Osteocyte (in vitro differentiated cells): Measurements from ENCODE around the gene NT5C2. TPM values are rescaled to one million over a fixed set of nuclear protein-coding genes. Genes with fewer than 3 reads are reported as not detected.

Experiments
- DNase-seq: peaks from one replicate; pipeline ENCODE4 v3.0.0; 2021; ENCODE audit warnings: mixed read lengths; ENCODE audit not compliant: unreplicated experiment; ENCODE audit errors: extremely low spot score
- H3K27ac Mint-ChIP-seq: one replicate; pipeline ENCODE4 v1.8.0; 2021; ENCODE audit warnings: mild to moderate bottlenecking, mixed read lengths; ENCODE audit not compliant: unreplicated experiment
- H3K27me3 Mint-ChIP-seq: one replicate; pipeline ENCODE4 v1.8.0; 2021; ENCODE audit warnings: mixed read lengths; ENCODE audit not compliant: unreplicated experiment
- H3K36me3 Mint-ChIP-seq: one replicate; pipeline ENCODE4 v1.8.0; 2021; ENCODE audit warnings: mixed read lengths; ENCODE audit not compliant: unreplicated experiment
- H3K4me1 Mint-ChIP-seq: one replicate; pipeline ENCODE4 v1.8.0; 2021; ENCODE audit warnings: mixed read lengths; ENCODE audit not compliant: unreplicated experiment
- H3K4me3 Mint-ChIP-seq: one replicate; pipeline ENCODE4 v1.8.0; 2021; ENCODE audit warnings: mild to moderate bottlenecking, moderate library complexity, mixed read lengths; ENCODE audit not compliant: unreplicated experiment
- H3K9me3 Mint-ChIP-seq: one replicate; pipeline ENCODE4 v1.8.0; 2021; ENCODE audit warnings: mixed read lengths; ENCODE audit not compliant: unreplicated experiment
- total RNA-seq: library from RNA; stranded (reverse); gene quantifications from 2 replicates; pipeline ENCODE4 v1.2.1, GENCODE V29; 2021
- TF ChIP-seq, protein P1 (sequence below): fragments of 200-600 bp; sonication (generic); IDR thresholded peaks from 2 replicates; pipeline ENCODE4 v1.5.0; 2021; ENCODE audit warnings: antibody characterized with exemption, mild to moderate bottlenecking, moderate library complexity

Gene NT5C2
- total RNA-seq, 1 donor from 2014 or later: 64.0 TPM

GRCh38 chr10:103079946-103080345 lies 113.1 kb downstream of the NT5C2 start:
- TF ChIP-seq, protein P1, sequence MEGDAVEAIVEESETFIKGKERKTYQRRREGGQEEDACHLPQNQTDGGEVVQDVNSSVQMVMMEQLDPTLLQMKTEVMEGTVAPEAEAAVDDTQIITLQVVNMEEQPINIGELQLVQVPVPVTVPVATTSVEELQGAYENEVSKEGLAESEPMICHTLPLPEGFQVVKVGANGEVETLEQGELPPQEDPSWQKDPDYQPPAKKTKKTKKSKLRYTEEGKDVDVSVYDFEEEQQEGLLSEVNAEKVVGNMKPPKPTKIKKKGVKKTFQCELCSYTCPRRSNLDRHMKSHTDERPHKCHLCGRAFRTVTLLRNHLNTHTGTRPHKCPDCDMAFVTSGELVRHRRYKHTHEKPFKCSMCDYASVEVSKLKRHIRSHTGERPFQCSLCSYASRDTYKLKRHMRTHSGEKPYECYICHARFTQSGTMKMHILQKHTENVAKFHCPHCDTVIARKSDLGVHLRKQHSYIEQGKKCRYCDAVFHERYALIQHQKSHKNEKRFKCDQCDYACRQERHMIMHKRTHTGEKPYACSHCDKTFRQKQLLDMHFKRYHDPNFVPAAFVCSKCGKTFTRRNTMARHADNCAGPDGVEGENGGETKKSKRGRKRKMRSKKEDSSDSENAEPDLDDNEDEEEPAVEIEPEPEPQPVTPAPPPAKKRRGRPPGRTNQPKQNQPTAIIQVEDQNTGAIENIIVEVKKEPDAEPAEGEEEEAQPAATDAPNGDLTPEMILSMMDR: no peak
- H3K4me1 Mint-ChIP-seq: no peaks in the 10 kb centered on the region

GRCh38 chr10:103079100-103079499 lies 114.0 kb downstream of the NT5C2 start:
- no peaks in the 10 kb centered on the region for H3K27me3 Mint-ChIP-seq
- peaks cover 24% of the 10 kb centered on the region for H3K36me3 Mint-ChIP-seq
- TF ChIP-seq, protein P1: no peak
- peak; percentile 71 for DNase-seq
- no peaks in the 10 kb centered on the region for H3K9me3 Mint-ChIP-seq
- no peak overlapping the region for H3K4me3 Mint-ChIP-seq
- no peak overlapping the region for H3K27ac Mint-ChIP-seq
- no peaks in the 10 kb centered on the region for H3K4me1 Mint-ChIP-seq

More at GRCh38 chr10:103079946-103080345, 113.1 kb downstream of the NT5C2 start:
- H3K27ac Mint-ChIP-seq: no peak overlapping the region
- peaks cover 24% of the 10 kb centered on the region for H3K36me3 Mint-ChIP-seq
- no peak overlapping the region for H3K4me3 Mint-ChIP-seq
- H3K9me3 Mint-ChIP-seq: no peaks in the 10 kb centered on the region
- H3K27me3 Mint-ChIP-seq: no peaks in the 10 kb centered on the region
- peak; percentile 76 for DNase-seq

- peaks cover 21% of the 10 kb centered on the region for H3K36me3 Mint-ChIP-seq
- TF ChIP-seq, protein P1: no peak
- H3K27ac Mint-ChIP-seq: no peak overlapping the region
- peak; percentile 72 for DNase-seq
- no peaks in the 10 kb centered on the region for H3K9me3 Mint-ChIP-seq
- H3K4me1 Mint-ChIP-seq: no peaks in the 10 kb centered on the region
- no peaks in the 10 kb centered on the region for H3K27me3 Mint-ChIP-seq
- no peak overlapping the region for H3K4me3 Mint-ChIP-seq
These were observed 114.4 kb downstream of the NT5C2 start for GRCh38 chr10:103078676-103079075.

DNA sequence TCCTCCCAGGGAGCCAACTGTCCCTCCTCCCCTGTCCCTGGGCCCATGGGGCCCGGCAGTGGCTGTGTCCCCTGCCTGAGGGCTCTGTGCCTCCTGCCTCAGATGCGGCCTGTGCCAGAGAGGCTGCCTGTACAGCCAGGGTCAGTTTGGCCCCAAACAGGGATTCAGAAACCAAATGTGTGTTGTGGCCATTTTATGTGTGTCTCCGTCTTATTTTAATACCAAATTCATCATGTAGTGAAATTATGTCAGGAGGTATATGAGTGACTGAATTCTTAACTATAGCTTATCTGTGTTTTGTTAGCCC lies 114.8 kb downstream of the NT5C2 start:
- Mint-ChIP-seq H3K9me3 (no peaks in the 10 kb centered on the region), H3K36me3 (peaks cover 19% of the 10 kb centered on the region), H3K4me1 (no peaks in the 10 kb centered on the region), H3K27ac (no peak overlapping the region), H3K4me3 (no peak overlapping the region), H3K27me3 (no peaks in the 10 kb centered on the region)
- peak; percentile 69 for DNase-seq
- TF ChIP-seq, protein P1: no peak

- no peaks in the 10 kb centered on the region for H3K9me3 Mint-ChIP-seq
- no peak overlapping the region for H3K4me3 Mint-ChIP-seq
- peak; percentile 77 for DNase-seq
- H3K27ac Mint-ChIP-seq: no peak overlapping the region
- H3K4me1 Mint-ChIP-seq: no peaks in the 10 kb centered on the region
- H3K36me3 Mint-ChIP-seq: peaks cover 18% of the 10 kb centered on the region
- H3K27me3 Mint-ChIP-seq: no peaks in the 10 kb centered on the region
- TF ChIP-seq, protein P1: no peak
These were observed 115.4 kb downstream of the NT5C2 start for GRCh38 chr10:103077491-103078308.
